Measurements from ENCODE around the gene CYP2C19.

DNA sequence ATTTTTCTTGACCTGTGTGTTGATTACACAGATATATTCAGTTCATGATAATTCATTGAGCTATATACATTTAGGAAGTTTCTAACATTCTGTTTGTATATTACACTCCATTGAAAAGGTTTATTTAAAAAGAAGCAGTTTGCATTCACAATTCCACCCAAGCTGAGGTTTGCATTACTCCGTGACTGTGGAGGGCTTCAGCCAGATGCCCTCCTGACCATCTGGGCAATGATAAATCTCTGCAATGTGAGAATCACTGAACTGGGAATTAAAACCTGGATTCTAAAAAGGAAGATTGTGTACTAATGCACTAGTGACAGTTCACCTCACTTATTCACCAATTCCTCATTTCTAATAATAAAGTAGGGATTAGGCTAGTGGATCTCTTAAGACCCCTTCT lies 139.6 kb downstream of the CYP2C19 start:
- TF ChIP-seq TAF1 (conservative IDR thresholded peaks at IDR 0.05), result no peak
- no peak for TF ChIP-seq RAD21 (IDR thresholded peaks at IDR 0.05)
- TF ChIP-seq, protein P1, sequence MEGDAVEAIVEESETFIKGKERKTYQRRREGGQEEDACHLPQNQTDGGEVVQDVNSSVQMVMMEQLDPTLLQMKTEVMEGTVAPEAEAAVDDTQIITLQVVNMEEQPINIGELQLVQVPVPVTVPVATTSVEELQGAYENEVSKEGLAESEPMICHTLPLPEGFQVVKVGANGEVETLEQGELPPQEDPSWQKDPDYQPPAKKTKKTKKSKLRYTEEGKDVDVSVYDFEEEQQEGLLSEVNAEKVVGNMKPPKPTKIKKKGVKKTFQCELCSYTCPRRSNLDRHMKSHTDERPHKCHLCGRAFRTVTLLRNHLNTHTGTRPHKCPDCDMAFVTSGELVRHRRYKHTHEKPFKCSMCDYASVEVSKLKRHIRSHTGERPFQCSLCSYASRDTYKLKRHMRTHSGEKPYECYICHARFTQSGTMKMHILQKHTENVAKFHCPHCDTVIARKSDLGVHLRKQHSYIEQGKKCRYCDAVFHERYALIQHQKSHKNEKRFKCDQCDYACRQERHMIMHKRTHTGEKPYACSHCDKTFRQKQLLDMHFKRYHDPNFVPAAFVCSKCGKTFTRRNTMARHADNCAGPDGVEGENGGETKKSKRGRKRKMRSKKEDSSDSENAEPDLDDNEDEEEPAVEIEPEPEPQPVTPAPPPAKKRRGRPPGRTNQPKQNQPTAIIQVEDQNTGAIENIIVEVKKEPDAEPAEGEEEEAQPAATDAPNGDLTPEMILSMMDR (IDR thresholded peaks at IDR 0.05; ENCODE audit: low read depth, low read length, missing input control), result no peak
- TF ChIP-seq HNF4G (IDR thresholded peaks at IDR 0.05), result no peak
- TF ChIP-seq, protein P2, sequence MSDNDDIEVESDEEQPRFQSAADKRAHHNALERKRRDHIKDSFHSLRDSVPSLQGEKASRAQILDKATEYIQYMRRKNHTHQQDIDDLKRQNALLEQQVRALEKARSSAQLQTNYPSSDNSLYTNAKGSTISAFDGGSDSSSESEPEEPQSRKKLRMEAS (IDR thresholded peaks at IDR 0.05), result no peak
- TF ChIP-seq, protein P3, sequence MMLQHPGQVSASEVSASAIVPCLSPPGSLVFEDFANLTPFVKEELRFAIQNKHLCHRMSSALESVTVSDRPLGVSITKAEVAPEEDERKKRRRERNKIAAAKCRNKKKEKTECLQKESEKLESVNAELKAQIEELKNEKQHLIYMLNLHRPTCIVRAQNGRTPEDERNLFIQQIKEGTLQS (IDR thresholded peaks at IDR 0.05), result no peak
- no peak for TF ChIP-seq JUND (IDR thresholded peaks at IDR 0.05)
